Heart left ventricle (tissue), 16 donors: ENCODE results near the gene GUCA2B. TPM values are rescaled to one million over a fixed set of nuclear protein-coding genes. Genes with fewer than 3 reads are reported as not detected.

Experiments used
- ATAC-seq, 4 donors: fragments of 200-7000 bp; cut with Tn5 transposase; one replicate each; pipeline ENCODE4 v1.9.1; 2020 to 2022; ENCODE audit warnings: moderate library complexity in 4 of 4, mild to moderate bottlenecking in 3 of 4, moderate number of reproducible peaks in 1 of 4
- DNase-seq, 5 donors: peaks; one replicate each; pipeline ENCODE4 v3.0.0-alpha.2; 2020
- H3K27ac ChIP-seq, 12 donors: fragments of 200-600 bp; sonication (generic) in 4 of 12; one replicate each; pipeline versions ENCODE4 v1.5.0 to v1.8.0; 2016 to 2022; ENCODE audit warnings: mild to moderate bottlenecking in 2 of 12
- H3K27me3 ChIP-seq, 9 donors: fragments of 200-600 bp; sonication (generic) in 2 of 9; one replicate each; pipeline versions ENCODE4 v1.5.1 to v1.8.0; 2016 to 2022; ENCODE audit warnings: mild to moderate bottlenecking in 3 of 9
- H3K36me3 ChIP-seq, 9 donors: fragments of 200-600 bp; sonication (generic) in 2 of 9; one replicate each; pipeline versions ENCODE4 v1.5.0 to v1.8.0; 2018 to 2022; ENCODE audit warnings: mild to moderate bottlenecking in 2 of 9
- H3K4me1 ChIP-seq, 12 donors: fragments of 200-600 bp; sonication (generic) in 4 of 12; one replicate each; pipeline versions ENCODE4 v1.5.0 to v1.8.0; 2016 to 2022; ENCODE audit warnings: mild to moderate bottlenecking in 3 of 12
- H3K4me3 ChIP-seq, 12 donors: fragments of 200-600 bp; sonication (generic) in 4 of 12; one replicate each; pipeline versions ENCODE4 v1.5.0 to v1.8.0; 2017 to 2022; ENCODE audit warnings: mild to moderate bottlenecking in 9 of 12, moderate library complexity in 4 of 12
- H3K9me3 ChIP-seq, 12 donors: fragments of 200-600 bp; sonication (generic) in 4 of 12; one replicate each; pipeline versions ENCODE4 v1.5.0 to v1.8.0; 2016 to 2022; ENCODE audit warnings: mild to moderate bottlenecking in 1 of 12
- CTCF ChIP-seq, 12 donors: fragments of 200-600 bp; sonication (generic) in 4 of 12; IDR thresholded peaks; one replicate each; pipeline versions ENCODE4 v1.5.0 to v1.8.0; 2018 to 2022; ENCODE audit warnings: antibody characterized with exemption in 12 of 12, mild to moderate bottlenecking in 5 of 12
- POLR2A ChIP-seq, 2 donors: fragments of 450-650 bp; IDR thresholded peaks; one replicate each; pipeline ENCODE4 v1.6.1; 2017; ENCODE audit warnings: antibody characterized with exemption in 2 of 2, mild to moderate bottlenecking in 2 of 2, moderate library complexity in 2 of 2
- WGBS, 4 donors: extraction: QIAGEN DNeasy Blood & Tissue Kit in 2 of 4; methylation state at CpG; one replicate each; pipeline versions ENCODE4 v1.1.5 to v1.1.7; 2013 to 2018; 5-methylcytosine and 5-hydroxymethylcytosine counted together
- intact Hi-C, 10 donors: fragments of 100-400 bp; cut with DNase I; formaldehyde crosslinking; loops; one replicate each; pipeline versions ENCODE4 v1.11.1 to v1.14.2; 2022
- polyA plus RNA-seq, 2 donors: library from polyadenylated mRNA; stranded (reverse); fragments of 200-250 nt; gene quantifications; one replicate each; pipeline ENCODE4 v1.2.3, GENCODE V29; 2013
- total RNA-seq, 9 donors: library from RNA; depleted of rRNA in 2 of 9; stranded (reverse); fragments of >200 nt in 2 of 9; fragmentation: NEBNext Ultra II Directional in 3 of 9; extraction: Animal tissue kit (Norgen Biotek cat#: 25700) in 3 of 9; gene quantifications; one replicate each; pipeline versions ENCODE4 v1.1.0 to v1.2.4, GENCODE V29; 2016 to 2023
- donor health status: ischemic (EF 13 %, LVEDD 7.1; RV severe dilation, severe dysfunction).
- donor health status: healthy with polysubstance abuse.
- donor health status: DM: no; HTN: yes; CAD: no.
- donor health status: DM: no; HTN: no; CAD: no.
- donor health status: ischemic (EF 25% LVEDD 6.9; RV normal size, moderate dysfunction).
- donor health status: ischemic (EF 25% LVEDD 5.7; RV mildly dilated, moderate dysfunction).
- donor health status: healthy.
- donor health status: DM: yes; HTN: yes; CAD: no.
- donor health status: ischemic (EF 35%, LVEDD 5.7; RV mildly dilated, moderate dysfunction).
- donor health status: nonischemic (EF 11% LVEDD 7.7; RV severe dilation, severe dysfunction).
- donor health status: DM: yes; HTN: yes; CAD: no.
- donor health status: PGD.
- donor health status: ischemic (EF 29% LVEDD 5.4; RV normal size, mild dysfunction).
- donor health status: nonischemic (EF 23%, LVEDD 6.1; RV moderate dilation, normal function).

The GUCA2B gene
- total and polyA plus RNA-seq, 11 donors: not detected

- Histone ChIP-seq H3K27me3 (no peaks in the 10 kb centered on the region), H3K4me1 (peaks cover 0 to 5% (median 0%) of the 10 kb centered on the region in 12 donors), H3K36me3 (no peaks in the 10 kb centered on the region), H3K9me3 (peaks cover 0 to 17% (median 5%) of the 10 kb centered on the region in 12 donors), H3K27ac (no peak overlapping the region), H3K4me3 (no peak overlapping the region)
- TF ChIP-seq POLR2A (IDR thresholded peaks at IDR 0.05) (no peak), CTCF (IDR thresholded peaks at IDR 0.05) (no peak)
- no peak for DNase-seq
- ATAC-seq: peak in 1 of 4 donors; percentile 19
- intact Hi-C loops: no loop called here
- 61 to 68% (median 63%) methylated on average over 7 of the region's 7 CpGs for WGBS, 4 donors
Observed at GRCh38 chr1:42157667-42158066, 4.5 kb downstream of the GUCA2B start.

- no peak for TF ChIP-seq CTCF (IDR thresholded peaks at IDR 0.05)
- no peak for TF ChIP-seq POLR2A (IDR thresholded peaks at IDR 0.05)
- DNase-seq (no peak), ATAC-seq (no peak)
- intact Hi-C loops: no loop called here
- peaks cover 0 to 17% (median 5%) of the 10 kb centered on the region in 12 donors for H3K9me3 ChIP-seq
- no peak overlapping the region for H3K4me3 ChIP-seq
- no peak overlapping the region for H3K27ac ChIP-seq
- peaks cover 0 to 6% (median 0%) of the 10 kb centered on the region in 12 donors for H3K4me1 ChIP-seq
- no peaks in the 10 kb centered on the region for H3K27me3 ChIP-seq
- no peaks in the 10 kb centered on the region for H3K36me3 ChIP-seq
- WGBS, 4 donors: 77 to 83% (median 79%) methylated on average over 2 of the region's 2 CpGs
Observed at GRCh38 chr1:42158189-42158588, 5.0 kb downstream of the GUCA2B start.

GRCh38 chr1:42162181-42162580 is 9.0 kb downstream of the GUCA2B start:
- Histone ChIP-seq H3K4me3 (no peak overlapping the region), H3K27me3 (no peaks in the 10 kb centered on the region), H3K9me3 (peaks cover 0 to 17% (median 5%) of the 10 kb centered on the region in 12 donors), H3K4me1 (peaks cover 0 to 24% (median 13%) of the 10 kb centered on the region in 12 donors), H3K36me3 (no peaks in the 10 kb centered on the region), H3K27ac (no peak overlapping the region)
- DNase-seq (no peak), ATAC-seq (no peak)
- TF ChIP-seq POLR2A (IDR thresholded peaks at IDR 0.05) (no peak), CTCF (IDR thresholded peaks at IDR 0.05) (no peak)
- intact Hi-C loops: no loop called here
- WGBS, 4 donors: 82 to 91% (median 89%) methylated on average over 5 of the region's 5 CpGs

- Histone ChIP-seq H3K36me3 (no peaks in the 10 kb centered on the region), H3K27me3 (no peaks in the 10 kb centered on the region), H3K4me1 (peaks cover 0 to 24% (median 13%) of the 10 kb centered on the region in 12 donors), H3K9me3 (peaks cover 0 to 17% (median 5%) of the 10 kb centered on the region in 12 donors), H3K27ac (no peak overlapping the region), H3K4me3 (no peak overlapping the region)
- ATAC-seq (no peak), DNase-seq (no peak)
- intact Hi-C loops: no loop called here
- TF ChIP-seq CTCF (IDR thresholded peaks at IDR 0.05) (no peak), POLR2A (IDR thresholded peaks at IDR 0.05) (no peak)
- 80 to 92% (median 88%) methylated on average over 1 to 2 of the region's 2 CpGs for WGBS, 4 donors
Observed at GRCh38 chr1:42163114-42163513, 9.9 kb downstream of the GUCA2B start.
